ENCODE data around the gene HYCC2. TPM values are rescaled to one million over a fixed set of nuclear protein-coding genes. Genes with fewer than 3 reads are reported as not detected.

HYCC2 gene
- total and polyA plus RNA-seq, 2 of the 8 experiments (the other 6 are each of a cell fraction or from before 2014, with no cell fraction given), result 0.86 to 8.0 TPM

- no peak for TF ChIP-seq CHD7 (IDR thresholded peaks at IDR 0.05; ENCODE audit: insufficient replicate concordance, low read length)
- TF ChIP-seq KDM1A (IDR thresholded peaks at IDR 0.05; ENCODE audit: borderline replicate concordance, low read length), result no peak
- no peak for TF ChIP-seq GTF2F1 (IDR thresholded peaks at IDR 0.05; ENCODE audit: borderline replicate concordance, low read depth, low read length)
- no peak for TF ChIP-seq CHD2 (IDR thresholded peaks at IDR 0.05; ENCODE audit: low read length)
- TF ChIP-seq E2F6 (IDR thresholded peaks at IDR 0.05), result no peak
- TF ChIP-seq TAF7 (optimal IDR thresholded peaks at IDR 0.05; ENCODE audit: borderline replicate concordance, low read depth, low read length), result no peak
- no peak for TF ChIP-seq FOSL1 (IDR thresholded peaks at IDR 0.05; ENCODE audit: insufficient read depth, low read depth, low read length)
- no peak for TF ChIP-seq ATF3 (IDR thresholded peaks at IDR 0.05; ENCODE audit: insufficient read depth, low read depth, low read length)
- TF ChIP-seq NRF1 (IDR thresholded peaks at IDR 0.05; ENCODE audit: low read depth, low read length), result no peak
Observed at GRCh38 chr2:201021914-201022313, 49.6 kb downstream of the HYCC2 start (continued).

All from H1 (cell line).